Stomach (tissue), 4 donors: ENCODE results near the gene B4GALNT3.

ENCODE experiments used
- EP300 ChIP-seq: sonication (generic); formaldehyde crosslinking; IDR thresholded peaks from one replicate; pipeline ENCODE4 v1.6.1; 2017; ENCODE audit warnings: antibody characterized with exemption
- TF ChIP-seq, protein P1 (sequence below), 7 experiments: fragments of 450-650 bp in 4 of 7; fragments of 200-600 bp in 3 of 7; sonication (generic) in 3 of 7; IDR thresholded peaks; one replicate each; pipeline ENCODE4 v1.5.1; 2016 to 2019; ENCODE audit warnings: antibody characterized with exemption in 7 of 7, control low read depth in 2 of 7, mild to moderate bottlenecking in 1 of 7

GRCh38 chr12:461425-461824 is 1.7 kb downstream of the B4GALNT3 start:
- TF ChIP-seq, protein P1, sequence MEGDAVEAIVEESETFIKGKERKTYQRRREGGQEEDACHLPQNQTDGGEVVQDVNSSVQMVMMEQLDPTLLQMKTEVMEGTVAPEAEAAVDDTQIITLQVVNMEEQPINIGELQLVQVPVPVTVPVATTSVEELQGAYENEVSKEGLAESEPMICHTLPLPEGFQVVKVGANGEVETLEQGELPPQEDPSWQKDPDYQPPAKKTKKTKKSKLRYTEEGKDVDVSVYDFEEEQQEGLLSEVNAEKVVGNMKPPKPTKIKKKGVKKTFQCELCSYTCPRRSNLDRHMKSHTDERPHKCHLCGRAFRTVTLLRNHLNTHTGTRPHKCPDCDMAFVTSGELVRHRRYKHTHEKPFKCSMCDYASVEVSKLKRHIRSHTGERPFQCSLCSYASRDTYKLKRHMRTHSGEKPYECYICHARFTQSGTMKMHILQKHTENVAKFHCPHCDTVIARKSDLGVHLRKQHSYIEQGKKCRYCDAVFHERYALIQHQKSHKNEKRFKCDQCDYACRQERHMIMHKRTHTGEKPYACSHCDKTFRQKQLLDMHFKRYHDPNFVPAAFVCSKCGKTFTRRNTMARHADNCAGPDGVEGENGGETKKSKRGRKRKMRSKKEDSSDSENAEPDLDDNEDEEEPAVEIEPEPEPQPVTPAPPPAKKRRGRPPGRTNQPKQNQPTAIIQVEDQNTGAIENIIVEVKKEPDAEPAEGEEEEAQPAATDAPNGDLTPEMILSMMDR (IDR thresholded peaks at IDR 0.05), result no peak
- TF ChIP-seq EP300, result no peak
